Measurements from ENCODE around the gene BMS1.
"Not testable (repeated sequence)": the region's sequence is repeated elsewhere in the genome, so short reads cannot be mapped to it uniquely, and the experiment has no call there.

BMS1 gene

DNA sequence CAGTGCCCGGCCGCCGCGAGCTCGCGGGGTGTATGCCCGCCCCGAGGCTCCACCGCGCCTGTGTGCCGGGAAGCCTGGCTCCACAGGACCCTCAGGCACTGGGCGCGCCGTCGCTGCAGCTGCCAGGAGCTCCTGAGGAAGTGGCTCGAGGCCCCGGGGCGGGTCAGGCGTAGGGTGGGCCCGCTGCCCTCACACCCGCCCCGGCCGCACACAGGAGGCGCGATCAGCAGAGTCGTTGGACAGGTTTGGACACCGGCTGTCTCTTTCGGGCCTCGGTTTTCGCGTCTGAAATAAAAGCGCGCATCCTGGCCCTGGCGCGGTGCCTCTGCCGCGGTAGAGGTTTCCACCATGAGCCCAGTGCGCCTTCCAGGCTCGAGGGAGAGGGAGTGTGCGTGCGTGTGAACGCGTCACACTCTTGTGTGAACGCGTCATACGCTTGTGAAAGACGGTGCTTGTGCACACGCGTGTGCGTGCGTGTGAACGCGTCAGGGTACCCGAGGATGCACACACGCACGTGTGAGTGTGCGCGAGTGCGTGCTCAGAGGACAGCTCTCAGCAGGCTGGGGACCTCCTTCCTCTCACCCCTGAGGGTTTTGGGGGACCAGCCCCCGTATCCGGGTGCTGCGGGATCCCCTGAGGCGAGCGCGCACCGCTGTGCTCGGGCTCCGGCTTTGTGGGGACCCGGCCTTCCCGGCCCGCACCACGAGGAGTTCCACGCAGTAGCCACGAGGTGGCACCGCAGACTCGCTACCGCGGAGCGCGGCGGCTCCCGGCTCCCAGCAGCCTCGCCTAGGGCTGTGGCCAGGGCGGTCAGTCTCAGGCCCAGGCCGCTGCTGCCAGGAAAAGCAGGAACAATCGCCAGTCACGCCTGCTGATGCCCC is 83.8 kb downstream of the BMS1 start:
- peak; percentile 1 for DNase-seq (ENCODE audit: low read depth)

DNA sequence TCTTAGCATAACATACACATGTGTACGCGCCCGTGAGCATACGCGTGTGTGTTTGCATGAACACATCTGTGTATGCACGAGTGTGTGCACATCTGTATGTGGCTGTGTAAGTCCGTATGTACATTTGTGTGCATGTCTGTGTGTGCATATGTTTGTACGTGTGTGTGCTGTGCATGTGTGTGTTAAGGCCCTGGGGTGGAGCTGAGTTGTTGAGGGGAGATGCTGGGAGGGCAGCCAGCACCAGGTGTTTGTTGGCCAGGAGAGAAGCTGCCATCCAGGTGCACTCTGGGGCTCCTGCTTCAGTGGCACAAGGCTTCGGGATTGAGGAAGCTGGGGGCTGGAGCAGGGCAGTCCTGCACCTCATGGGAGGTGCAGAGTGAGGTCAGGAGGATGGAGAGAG is 85.0 kb downstream of the BMS1 start:
- DNase-seq (ENCODE audit: low read depth), result no peak

DNA sequence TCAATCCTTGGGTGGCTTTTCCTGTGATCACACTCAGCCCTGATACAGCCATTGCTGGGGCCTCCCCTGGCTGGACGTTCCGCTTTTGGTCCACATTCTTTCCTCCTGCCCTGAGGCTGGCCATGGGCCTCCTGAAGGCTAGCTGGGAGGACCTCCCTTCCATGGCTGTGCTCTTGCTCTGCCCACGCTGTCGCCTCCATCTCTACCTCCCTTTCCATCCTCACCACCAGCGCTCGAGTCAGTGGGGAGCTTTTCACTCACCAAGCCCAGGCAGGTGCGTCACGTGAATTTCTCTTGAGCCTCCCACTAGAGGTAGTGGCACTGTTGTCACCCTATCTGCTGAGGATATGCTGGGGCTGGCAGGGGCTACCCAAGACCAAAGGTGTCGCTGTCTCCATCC is 85.9 kb downstream of the BMS1 start:
- no peak for DNase-seq (ENCODE audit: low read depth)

DNA sequence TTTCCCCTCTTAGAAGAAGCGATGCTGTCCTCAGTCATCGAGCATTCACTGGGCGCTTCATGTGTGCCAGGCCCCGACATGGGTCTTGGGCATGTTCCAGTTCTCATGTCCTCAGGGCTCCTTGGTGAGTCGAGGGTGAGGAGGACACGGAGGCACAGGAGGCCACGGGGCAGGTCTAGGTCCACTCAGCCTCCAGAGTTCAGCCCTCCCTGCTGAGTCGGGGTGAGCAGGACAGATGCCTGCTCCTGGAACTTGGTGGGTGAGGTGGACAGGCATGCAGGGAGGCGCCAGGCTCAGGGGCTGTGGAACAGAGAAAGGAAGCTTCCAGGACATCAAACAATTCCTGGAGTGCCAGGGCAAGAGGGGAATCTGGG is 87.4 kb downstream of the BMS1 start:
- DNase-seq (ENCODE audit: low read depth), result no peak

DNA sequence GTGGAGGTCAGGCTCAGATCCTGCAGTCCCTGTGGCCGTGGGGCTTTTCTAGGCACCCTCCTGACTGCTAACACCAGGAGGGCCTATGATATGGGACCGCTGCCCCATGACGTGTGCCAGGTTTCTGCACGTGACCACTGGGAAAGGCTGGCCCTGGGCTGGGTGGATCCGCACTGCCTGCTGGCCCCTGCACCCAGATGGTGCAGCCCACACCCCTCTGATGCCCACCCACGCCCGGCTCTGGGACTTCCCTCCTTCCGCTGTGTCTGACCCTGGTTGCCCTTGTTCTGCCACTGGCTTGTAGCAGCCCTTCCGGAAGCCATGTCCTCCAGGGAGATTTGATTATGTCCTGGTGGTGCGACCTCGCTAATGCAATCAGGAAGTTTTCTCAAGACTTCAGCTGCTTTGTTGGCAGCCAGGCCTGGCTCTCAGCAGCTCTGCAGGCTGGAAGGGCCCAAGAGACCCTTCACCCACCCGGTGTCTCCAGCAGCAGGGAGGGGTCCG is 88.6 kb downstream of the BMS1 start:
- not testable (repeated sequence) for DNase-seq (ENCODE audit: low read depth)

DNA sequence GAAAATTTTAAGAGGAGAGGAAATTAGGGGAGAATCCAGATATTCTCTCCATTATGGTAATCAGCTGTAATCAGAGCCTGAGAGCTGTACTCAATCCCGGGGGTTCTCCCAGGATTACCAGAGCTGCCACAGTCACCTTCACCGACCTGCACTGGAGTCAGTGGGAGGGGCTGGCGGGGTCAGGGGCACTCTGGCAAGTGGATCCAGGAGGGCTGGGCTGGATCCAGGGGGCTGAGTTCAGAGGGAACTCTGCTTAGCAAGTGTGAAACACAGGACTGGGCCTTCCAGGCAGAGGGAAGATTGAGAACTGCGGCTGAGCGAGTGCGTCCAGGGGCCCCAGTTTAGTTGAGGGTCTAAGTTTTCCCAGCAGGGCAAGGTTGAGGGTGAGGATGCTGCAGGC is 89.2 kb downstream of the BMS1 start:
- no peak for DNase-seq (ENCODE audit: low read depth)

DNA sequence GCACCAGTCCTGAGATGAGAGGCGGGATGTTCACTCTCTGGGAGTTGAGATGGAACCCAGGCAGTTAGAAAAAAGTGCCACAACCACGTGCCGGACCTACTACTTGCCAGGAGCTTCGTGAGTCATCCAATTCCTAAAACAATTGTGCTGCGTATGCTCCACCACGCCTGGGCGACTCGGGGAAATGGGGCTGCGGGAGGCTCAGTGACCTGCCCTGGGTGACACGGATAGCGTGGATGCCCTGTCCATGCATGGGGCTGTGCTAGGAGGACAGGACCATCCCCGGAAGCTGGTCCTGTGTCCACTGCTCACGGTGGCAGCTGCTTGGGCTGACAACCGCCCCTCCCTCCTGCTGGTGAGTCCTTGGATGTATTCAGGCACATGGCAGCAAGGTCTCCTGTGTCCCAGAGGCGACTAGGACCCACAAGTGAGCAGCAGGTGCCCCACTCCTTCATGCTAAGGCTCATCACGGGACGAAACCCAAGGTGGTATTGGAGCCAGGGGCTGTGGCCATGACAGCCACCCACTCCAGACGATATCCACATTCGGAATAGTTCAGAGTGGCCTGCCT is 90.4 kb downstream of the BMS1 start:
- no peak for DNase-seq (ENCODE audit: low read depth)

DNA sequence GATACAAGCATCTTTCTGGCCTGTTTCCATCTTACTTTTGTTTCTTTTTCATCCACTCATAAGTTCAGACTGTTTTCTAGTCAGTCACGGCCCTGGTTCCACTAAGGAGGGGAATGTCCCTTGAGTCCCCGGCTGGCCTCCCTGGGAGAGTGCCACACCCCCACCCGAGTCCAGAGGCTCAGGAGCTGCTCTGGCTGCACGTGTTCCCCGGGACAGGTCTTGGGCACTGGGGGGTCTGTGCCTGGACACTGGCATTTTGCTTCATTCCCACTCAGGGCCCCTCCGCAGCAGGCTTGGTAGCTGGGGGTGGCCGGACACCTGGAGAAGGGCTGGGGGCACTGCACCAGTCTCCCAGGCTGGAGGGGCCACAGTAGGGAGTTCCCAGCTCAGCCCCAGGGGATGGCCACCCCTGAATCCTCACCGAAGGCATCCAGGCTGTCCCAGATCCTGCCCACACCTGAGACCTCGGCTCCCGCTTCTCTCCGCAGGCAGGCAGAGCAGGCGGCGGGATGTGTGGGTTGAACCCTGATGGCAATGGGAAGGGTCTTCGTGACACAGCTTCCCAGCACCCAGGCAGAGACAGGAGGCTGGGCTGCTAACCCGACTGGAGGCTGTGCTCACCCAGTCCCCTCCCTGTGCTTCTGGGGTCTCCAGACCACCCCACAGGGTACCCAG is 92.3 kb downstream of the BMS1 start:
- DNase-seq (ENCODE audit: low read depth), result no peak

DNA sequence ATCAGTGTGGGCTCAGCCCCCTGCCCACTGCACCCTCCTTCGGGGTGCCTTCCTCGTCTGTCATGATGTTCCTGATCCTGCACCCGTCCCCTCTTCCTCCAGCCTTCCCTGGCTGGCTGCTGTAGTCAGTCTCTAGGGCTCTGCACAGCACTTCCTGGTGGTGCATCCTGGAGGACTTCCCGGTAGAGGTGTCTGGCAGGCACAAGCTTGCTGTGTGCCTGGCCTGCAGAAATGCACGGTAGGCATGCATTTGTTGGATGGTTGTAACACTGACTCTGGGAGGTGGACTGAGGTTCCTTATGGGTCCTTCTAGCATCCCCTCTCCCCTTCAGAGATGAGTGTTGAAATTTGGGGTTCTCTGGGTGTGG is 92.8 kb downstream of the BMS1 start:
- DNase-seq (ENCODE audit: low read depth), result no peak

DNA sequence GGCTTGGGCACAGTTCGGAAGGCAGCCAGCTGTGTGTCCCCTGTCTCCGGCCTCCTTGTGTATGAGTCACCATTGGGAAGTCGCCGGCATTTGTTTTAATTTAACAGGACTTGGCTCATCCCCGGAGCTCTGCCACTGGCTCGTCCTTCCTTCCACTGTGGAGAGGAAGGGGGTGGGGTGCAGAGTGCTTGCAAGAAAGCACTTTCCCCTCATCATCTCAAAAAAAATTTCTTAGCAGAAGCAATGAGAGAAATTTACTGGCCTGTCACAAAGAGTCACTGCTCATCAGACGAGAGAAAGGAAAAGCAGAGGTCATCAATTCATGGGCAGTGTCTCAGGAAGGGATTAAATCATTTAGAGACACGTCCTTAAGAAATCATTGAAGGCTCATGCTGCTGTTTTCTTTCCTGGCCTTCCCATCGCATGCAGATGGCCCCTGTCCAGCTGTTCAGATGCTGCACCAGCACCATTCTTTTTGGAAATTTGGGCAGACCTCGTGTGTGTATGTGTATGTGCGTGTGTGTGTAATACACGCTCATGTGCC is 93.3 kb downstream of the BMS1 start:
- DNase-seq (ENCODE audit: low read depth), result no peak

DNA sequence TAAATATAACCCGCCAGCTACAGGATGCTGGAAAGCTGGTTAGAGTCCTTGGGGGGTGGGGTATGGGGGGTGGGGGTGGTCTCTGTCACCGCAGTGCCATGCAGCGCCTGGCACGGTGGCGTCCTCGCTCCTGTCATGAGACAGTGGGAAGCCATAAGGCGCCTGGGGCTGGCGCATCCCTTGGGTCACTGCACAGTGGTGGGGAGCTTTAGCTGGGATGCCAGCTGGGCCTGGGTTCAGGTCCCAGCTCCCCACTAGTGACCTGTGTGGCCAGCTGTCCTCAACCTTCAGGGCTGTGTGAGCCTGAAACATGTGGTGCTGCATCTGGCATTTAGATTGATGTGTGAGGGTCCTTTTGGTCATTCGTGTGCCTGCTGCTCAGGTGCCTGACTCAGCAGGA is 93.9 kb downstream of the BMS1 start:
- no peak for DNase-seq (ENCODE audit: low read depth)

DNA sequence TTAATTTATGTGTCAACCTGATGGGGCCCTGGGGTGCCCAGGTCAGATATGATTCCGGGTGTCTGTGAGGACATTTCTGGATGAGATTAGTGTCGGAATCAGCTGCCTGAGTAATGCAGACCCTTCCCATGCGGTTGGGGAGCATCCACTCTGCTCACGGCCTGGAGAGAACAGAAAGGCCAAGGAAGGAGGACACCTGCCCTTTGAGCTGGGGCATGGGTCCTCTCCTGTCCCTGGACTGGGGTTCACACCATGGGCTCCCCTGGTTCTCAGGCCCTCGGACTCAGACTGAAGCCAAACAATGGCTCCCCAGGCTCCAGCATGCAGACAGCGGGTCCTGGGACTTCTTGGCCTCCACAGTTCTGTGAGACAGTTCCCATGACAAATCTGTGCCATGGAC is 94.3 kb downstream of the BMS1 start:
- no peak for DNase-seq (ENCODE audit: low read depth)

DNA sequence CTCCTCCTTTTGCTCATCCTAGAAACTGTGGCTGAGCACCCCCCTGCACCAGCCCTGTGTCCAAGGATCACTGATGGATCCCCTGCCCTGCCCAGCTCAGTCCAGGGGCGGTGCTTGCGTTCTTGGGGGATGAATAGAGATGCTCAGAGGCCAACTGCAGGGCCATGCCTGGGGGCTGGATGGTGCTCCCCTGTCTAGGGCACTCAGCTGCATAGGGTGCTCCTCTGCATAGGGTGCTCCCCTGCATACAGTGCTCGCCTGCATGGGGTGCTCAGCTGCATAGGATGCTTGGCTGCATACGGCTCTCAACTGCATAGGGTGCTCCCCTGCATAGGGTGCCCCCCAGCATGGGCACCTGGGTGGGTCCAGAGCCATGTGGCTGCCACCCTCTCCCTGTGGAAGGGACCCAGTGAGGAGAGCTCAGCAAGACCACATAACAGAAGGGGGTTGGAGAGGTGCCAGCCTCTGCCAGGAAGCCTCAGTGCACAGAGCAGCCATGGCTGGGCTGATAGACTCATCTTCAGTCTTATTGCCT is 95.0 kb downstream of the BMS1 start:
- DNase-seq (ENCODE audit: low read depth), result no peak

DNA sequence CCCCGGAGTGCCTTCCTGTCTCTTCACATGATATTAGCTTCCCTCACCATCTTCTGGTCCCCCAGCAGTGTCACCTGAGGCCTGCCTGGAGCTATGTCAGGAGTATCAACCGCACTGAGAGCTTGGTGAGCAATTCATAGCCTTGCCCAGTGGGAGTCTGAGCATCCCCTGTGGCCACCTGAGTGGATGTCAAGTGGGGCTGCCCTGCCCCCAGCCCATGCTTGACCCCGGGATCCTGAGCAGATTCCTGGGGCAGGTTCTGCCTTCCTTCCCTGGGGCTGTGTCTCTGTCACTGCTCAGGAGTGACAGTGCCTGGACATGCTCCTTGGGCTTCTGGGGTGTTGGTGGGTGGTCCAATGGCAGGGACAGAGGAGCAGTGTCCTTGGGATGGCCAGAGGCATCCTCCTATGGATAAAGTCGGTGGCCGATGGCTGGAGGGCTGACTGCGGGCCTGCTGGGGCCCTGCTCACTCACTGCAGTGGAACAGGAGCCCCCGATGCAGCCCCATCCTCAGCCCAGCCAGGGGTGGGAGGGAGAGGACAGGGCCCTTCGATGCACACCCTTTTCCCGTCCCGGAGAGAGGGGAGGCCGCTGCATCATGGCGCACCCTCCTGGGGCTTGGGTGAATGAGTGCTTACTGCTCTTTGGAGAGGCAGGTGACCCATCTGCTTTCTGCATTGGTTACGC is 95.7 kb downstream of the BMS1 start:
- no peak for DNase-seq (ENCODE audit: low read depth)

DNA sequence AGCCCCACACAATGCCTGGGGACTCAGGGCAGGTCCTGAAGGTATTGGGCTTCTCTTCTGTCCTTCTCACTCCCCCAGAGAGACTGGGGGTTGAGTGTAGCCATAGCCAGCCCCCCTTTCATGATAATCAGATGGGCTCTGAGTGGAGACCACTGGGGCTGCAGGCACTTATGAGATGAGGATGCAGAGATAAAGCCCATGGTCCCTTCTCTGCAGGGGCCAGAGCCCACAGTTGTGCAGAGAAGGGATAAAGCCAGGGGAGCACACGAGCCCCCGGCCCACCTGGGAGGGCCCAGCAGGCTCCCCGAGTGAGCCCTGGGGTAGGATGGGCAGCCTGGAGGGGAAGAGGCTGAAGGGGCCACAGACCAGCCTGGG is 96.2 kb downstream of the BMS1 start:
- DNase-seq (ENCODE audit: low read depth), result no peak

DNA sequence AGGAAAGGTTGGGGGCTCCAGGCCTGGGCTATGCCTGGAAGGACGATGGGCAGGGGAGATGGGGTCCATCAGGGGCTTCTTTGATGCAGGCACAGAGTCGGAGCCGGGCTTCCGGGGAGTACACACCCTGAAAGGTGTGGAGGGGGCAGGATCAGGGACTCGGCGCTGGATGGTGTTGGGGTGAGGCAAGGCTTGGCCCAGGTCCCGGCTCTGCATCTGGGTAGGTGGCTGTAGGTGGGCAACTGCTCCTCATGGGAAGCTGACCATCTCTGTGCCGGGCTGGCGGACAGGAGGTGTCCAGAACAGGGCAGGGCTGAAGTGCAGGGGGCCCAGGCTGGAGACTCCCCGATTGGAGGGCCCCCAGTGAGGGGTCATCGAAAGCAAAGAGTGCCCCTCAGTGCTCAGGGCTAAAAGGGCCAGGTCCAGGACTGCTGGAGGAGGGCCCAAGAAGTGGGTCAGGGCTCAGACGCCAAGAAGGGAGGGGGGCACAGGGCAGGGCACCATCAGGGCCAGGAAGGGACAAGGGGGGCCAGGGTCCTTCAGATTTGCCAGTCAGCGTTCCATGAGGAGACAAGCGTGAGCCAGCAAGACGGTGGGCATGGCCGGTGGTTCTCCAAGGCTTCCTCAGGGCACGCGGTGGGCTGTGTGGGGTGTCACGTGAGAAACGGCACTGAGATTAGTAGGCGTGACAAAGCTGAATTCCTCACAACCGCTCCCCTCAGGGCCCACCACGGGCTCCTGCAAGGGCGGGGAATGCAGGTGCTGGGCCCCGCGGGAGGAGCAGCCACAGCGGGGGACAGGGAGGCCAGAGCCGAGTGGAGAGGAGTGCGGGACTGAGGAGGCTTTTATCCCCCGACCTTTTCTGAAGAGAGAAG is 97.0 kb downstream of the BMS1 start:
- no peak for DNase-seq (ENCODE audit: low read depth)

DNA sequence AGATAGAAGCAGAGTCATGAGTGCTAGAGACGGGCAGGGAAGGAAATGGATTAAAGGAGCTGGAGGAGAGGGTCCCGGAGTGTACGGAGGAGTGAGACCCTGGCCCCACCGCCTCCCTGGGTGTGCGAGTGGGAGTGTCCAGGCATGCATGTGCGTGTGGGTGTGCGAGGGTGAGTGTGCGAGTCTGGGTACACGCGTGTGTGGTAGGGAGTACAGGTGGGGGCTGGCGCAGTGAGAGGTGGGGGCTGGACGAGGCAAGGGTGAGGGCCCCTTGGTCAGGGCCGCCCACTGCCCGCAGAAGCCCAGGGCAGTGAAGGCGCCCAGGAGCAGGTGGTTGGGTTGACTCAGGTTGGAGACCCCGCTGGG is 97.6 kb downstream of the BMS1 start:
- DNase-seq (ENCODE audit: low read depth), result no peak

DNA sequence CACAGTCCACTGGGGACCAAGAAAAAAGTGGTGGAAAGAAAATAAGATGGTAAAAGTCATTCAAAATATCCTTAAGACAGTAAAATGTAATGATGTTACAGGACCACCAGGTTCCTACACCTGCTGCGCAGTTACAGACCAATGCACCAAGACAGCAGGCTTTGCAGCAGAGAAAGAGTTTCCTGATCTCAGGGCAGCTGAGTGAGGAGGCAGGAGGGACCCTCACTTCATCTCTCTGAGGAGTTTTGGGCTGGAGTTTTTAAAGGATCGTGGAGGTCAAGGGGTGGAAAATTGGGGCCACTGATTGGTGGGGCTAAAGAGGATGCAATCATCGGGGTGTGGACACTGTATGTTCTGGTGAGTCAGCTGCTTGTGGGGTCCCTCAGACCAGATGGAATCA is 100.0 kb downstream of the BMS1 start:
- no peak for DNase-seq (ENCODE audit: low read depth)

All from non-pigmented ciliary epithelial cell (primary cell).